GM18519 (cell line): ENCODE measurements around the gene DCP1B.
"Not testable (repeated sequence)": the region's sequence is repeated elsewhere in the genome, so short reads cannot be mapped to it uniquely, and the experiment has no call there.

ENCODE experiments used
- ATAC-seq: cut with Tn5 transposase; IDR thresholded peaks from one replicate; pipeline ENCODE4 v1.9.1; 2021; ENCODE audit warnings: mild to moderate bottlenecking, moderate library complexity; ENCODE audit not compliant: unreplicated experiment, low FRiP score

The DCP1B gene

DNA sequence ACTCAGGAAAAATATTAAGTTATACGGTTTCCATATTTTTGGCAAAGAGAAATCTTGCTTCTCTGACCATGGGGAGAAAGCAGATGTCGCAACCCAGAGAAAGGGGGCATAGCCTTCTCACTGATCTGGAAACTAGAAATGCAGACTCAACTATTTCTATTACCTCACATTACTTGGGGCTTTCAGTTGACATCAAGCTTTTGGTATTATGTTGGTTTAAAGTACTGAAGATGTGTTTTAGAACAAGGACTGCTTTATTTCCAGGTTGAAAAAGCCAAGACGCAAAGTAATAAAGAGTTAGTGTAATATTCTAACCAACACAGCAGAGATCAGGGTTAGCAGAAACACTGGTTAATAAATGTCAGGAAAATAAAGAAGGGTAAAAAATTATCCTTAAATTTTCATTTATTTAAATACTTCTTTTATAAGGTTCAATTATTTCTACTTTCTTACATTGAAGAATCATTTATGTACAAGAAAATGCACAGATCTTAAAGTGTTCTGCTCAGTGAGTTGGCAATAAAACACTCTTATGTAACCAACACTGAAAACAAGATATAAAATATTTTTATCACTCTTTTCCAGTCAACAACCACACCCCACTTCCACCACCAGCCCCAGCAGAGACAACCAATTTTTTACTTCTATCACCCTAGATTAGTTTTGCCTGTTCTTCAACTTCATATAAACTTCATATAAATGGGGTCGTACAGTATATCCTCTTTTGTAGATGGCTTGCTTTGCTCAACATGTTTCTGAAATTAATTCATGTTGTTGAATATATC, 26.0 kb downstream of the DCP1B start:
- no peak for ATAC-seq

- ATAC-seq: no peak
Measured at GRCh38 chr12:1977588-1977987, 26.7 kb downstream of the DCP1B start.

DNA sequence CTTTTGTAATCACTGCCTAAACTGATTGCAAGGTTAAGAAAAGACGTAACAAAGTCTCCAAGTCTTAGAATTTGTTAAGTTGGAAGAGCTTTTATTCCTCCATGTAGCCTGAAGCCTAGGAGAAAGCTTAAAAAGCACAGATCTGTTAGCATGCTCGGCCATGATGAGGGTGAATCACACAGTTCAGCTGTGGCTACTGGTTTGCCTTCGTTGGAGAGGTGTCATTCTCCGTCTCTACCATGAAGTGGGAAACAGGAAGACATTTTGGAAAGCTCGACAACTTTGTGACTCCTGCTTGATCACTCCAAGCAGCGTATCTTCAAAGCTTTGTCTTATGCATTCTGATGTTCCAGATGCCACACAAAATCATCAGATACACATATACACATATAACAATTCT, 27.1 kb downstream of the DCP1B start:
- no peak for ATAC-seq

DNA sequence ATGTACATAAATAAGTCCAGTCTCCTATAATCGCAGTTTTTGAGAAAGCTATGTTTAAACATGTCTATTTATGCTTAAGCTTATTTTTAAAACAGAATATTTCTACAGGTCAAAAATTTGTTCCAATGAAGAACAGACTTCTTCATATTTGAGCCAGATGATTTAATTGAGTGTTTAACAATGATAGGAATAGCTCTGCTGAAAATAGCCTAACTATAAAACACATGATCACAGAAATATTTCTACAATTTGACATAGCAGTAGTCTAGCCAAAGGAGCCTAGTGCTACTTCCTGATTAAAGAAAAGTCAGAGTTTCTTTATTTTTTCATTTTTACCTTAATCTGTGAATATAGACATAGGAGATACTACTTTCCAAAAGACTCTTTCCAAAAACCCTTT, 29.4 kb downstream of the DCP1B start:
- ATAC-seq: no peak

GRCh38 chr12:1972856-1973317, 31.4 kb downstream of the DCP1B start:
- ATAC-seq: no peak

DNA sequence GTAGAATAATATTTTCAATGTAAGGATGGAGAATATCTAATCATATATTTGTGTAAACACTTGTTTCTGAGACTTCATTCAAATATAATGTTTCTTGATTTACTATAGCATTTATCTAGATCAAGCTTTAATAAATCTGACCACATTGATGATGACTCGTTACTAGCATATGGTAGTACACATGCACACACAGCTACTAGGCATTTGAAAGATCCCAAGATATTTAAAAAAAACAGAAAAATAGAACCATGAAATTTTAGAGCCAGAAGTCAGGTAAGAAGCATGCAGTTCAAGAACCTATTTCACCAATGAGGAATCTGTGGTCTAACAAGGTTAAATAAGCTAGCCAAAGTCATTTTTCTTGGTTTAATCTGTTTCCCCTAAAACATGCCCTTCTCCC, 32.0 kb downstream of the DCP1B start:
- no peak for ATAC-seq

DNA sequence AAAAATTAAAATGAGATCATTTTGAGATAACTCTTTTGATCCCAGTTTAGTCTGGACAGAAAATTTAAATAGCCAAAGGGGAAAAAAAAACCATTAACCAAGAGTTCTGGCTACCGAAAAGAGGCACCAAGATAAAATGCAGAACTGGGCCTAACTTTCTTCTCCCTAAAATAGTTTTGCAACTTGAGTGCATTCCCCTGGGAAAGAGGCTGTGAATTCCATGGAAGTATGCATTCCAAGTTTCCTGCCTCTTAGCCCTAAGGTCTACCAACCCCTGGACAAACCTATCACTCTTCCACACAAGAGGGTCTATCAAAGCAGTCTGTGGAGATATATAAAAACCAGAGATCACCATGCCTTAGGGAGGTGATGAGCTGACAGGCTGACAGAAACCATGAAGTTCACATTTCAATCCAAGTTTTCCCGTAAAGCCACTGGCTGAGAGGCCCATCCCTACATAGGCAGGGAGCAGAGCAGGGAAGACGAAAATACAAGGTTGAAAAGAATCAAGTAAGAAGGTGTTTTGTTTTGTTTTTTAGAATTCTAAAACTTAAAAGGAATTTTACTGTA, 33.8 kb downstream of the DCP1B start:
- no peak for ATAC-seq

GRCh38 chr12:1966561-1967226, 37.6 kb downstream of the DCP1B start:
- no peak for ATAC-seq

- no peak for ATAC-seq
Measured at GRCh38 chr12:1965916-1966315, 38.3 kb downstream of the DCP1B start.

- ATAC-seq: no peak
Measured at GRCh38 chr12:1962051-1963020, 41.9 kb downstream of the DCP1B start.

DNA sequence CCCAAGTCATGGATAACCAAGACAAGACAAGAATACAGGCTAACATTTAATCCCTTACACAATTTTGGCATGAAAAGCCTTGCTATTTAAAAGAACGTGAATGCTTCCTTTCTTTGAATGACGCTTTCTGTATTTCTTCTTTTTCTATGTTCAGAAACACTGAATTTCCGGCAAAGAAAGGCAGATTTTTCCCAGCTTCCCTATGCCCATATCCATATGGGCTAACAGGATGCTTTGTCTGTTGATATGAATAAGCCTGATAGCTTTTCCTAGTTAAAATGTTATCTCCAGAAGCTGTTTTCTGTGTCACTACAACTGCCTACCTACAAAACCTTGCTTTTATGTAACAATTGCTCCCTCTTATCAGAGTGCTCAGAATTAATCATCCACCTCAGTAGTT, 47.5 kb downstream of the DCP1B start:
- no peak for ATAC-seq

DNA sequence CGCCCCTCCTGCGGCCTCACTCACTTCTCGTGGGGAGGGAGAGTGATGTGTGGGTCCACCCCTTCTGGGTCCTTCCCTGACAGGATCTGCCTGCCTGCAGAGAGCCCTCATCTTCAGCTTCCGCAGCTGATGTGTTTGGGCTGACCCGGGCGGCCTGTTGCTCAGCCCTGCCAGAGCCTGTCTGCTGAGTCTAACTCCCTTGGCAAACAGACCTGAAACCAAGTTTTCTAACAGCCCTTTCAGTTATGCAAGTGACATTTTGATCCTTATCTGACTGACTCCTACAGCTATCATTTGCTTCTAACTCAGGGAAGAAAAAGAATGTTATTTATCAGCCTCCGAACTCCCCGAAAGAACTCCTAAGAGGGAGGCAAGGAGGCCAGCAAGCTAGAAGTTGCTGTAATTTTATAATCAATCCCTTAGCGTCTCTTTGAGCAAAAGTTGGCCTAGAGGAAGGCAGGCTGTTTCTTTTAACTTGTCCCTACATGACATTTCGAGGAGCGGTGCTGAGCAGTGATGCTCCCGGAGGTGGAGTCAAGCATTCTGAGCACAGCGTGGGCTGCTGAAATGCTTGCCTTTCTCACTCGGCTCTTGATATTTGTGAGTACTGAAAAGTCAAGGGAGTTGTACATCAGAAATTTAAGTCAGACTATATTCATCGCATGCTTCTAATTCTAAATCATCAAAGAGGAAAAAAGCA, 54.3 kb downstream of the DCP1B start:
- no peak for ATAC-seq

DNA sequence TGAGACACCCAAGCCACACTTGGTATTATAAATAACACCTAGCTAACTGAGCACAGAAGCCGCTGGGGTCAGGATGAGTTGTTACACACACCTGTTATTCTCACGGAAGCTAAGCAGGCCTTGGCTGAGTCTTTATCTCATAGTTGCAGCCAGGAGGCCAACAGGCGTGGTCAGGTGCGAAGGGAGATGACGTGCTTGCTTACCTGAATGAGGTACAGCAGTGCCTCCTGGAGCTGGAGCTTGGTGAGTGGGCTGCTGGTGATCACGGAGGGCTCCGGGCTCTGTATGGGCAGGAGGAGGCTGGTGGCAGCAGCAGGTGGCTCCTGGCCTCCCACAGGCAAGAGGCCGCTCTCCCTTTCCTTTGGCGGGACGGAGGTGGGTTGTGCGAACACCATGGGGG, 55.4 kb downstream of the DCP1B start:
- no peak for ATAC-seq

DNA sequence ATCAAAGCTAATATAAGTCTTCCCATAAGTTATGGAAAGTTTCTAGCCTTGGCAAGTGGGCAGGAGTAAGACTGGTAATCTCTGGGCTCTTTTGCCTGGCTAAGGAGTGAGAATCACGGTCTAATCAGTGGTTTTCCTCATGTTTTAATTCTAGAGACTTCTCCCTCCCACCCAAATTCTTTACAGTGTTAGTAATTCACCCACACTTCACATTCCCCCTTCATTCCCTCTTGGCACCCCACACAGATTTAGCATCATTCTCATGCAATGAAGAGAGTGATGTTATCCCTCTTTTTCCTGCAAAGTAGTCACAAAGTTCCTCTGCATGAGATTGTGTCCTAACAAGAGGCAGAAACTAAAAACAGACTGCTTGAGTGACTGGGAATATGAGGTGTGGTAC, 57.2 kb downstream of the DCP1B start:
- ATAC-seq: no peak

DNA sequence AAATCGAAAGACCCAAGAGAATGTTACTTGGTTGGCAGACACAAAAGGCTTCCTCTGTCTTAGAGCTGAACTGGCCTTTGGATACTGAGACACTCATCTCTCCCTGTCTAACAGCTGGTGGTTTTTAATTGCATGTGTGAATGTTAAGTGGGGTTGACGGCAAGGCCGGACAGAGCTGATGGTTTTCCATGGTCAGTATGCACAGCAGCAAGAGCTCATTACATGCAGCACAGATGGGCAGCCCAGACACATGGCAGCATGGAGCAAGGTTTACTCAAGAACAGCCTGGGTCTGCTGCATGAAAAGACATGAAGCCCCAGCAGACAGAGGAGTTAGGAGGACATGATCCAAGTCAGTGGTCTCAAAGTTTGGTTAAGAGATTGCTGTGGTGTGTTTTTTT, 58.0 kb downstream of the DCP1B start:
- ATAC-seq: no peak

GRCh38 chr12:1945502-1945901, 58.8 kb downstream of the DCP1B start:
- not testable (repeated sequence) for ATAC-seq

- no peak for ATAC-seq
Measured at GRCh38 chr12:1939801-1940607, 64.3 kb downstream of the DCP1B start.

- ATAC-seq: no peak
Measured at GRCh38 chr12:1939331-1939730, 64.9 kb downstream of the DCP1B start.
